ENCODE measurements around the gene KRT15.

KRT15 gene

DNA sequence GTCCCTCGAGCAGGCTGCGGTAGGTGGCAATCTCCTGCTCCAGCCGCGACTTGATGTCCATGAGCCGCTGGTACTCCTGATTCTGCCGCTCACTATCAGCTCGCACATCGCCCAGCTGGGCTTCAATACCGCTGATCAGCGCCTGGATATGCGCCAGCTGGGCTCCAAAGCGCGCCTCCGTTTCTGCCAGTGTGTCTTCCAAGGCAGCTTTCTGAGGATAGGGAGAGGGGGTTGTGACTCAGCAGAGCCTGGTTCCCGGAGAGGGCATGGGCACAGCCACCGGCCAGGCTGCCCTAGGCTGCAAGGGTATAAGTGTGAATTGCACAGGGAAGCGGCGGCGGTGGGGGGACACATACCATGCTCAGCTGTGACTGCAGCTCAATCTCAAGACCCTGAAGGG is 5.1 kb upstream of the KRT15 start:
- H3K36me3 ChIP-seq (ENCODE audit: control insufficient read depth, insufficient read depth, low read length) = peaks cover 33% of the 10 kb centered on the region
- H3K4me3 ChIP-seq (ENCODE audit: low read depth, low read length) = no peak overlapping the region
- no peak overlapping the region for H3K9ac ChIP-seq (ENCODE audit: low read depth, low read length)
- H3K9me3 ChIP-seq (ENCODE audit: control insufficient read depth, insufficient read depth, low read length) = no peaks in the 10 kb centered on the region
- H3K27me3 ChIP-seq (ENCODE audit: control insufficient read depth, insufficient read depth, low read length) = no peaks in the 10 kb centered on the region
- no peak overlapping the region for H3K27ac ChIP-seq (ENCODE audit: low read depth, low read length)
- peaks cover 22% of the 10 kb centered on the region for H3K4me1 ChIP-seq (ENCODE audit: control insufficient read depth, insufficient read depth, low read length)

DNA sequence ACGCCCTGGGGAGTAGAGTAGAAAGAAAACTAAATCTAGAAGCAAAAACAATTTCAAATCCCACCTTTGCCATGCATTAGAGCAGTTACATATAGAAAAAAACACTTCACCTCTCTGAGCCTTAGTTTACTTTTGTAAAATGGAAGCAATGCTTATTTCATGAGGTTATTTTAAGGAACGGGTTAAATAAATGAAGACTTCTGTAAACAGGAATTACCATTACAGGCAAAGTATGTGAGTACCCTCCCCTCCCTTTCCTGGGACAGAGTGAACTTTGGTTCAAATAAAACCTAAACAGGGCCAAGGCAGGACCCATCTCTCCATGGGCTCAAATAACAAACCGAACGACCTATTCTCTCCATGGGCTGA is 4.5 kb upstream of the KRT15 start:
- Histone ChIP-seq H3K9ac (ENCODE audit: low read depth, low read length) (no peak overlapping the region), H3K4me3 (ENCODE audit: low read depth, low read length) (no peak overlapping the region), H3K27ac (ENCODE audit: low read depth, low read length) (no peak overlapping the region), H3K36me3 (ENCODE audit: control insufficient read depth, insufficient read depth, low read length) (peaks cover 33% of the 10 kb centered on the region), H3K9me3 (ENCODE audit: control insufficient read depth, insufficient read depth, low read length) (no peaks in the 10 kb centered on the region), H3K27me3 (ENCODE audit: control insufficient read depth, insufficient read depth, low read length) (no peaks in the 10 kb centered on the region), H3K4me1 (ENCODE audit: control insufficient read depth, insufficient read depth, low read length) (peaks cover 19% of the 10 kb centered on the region)

DNA sequence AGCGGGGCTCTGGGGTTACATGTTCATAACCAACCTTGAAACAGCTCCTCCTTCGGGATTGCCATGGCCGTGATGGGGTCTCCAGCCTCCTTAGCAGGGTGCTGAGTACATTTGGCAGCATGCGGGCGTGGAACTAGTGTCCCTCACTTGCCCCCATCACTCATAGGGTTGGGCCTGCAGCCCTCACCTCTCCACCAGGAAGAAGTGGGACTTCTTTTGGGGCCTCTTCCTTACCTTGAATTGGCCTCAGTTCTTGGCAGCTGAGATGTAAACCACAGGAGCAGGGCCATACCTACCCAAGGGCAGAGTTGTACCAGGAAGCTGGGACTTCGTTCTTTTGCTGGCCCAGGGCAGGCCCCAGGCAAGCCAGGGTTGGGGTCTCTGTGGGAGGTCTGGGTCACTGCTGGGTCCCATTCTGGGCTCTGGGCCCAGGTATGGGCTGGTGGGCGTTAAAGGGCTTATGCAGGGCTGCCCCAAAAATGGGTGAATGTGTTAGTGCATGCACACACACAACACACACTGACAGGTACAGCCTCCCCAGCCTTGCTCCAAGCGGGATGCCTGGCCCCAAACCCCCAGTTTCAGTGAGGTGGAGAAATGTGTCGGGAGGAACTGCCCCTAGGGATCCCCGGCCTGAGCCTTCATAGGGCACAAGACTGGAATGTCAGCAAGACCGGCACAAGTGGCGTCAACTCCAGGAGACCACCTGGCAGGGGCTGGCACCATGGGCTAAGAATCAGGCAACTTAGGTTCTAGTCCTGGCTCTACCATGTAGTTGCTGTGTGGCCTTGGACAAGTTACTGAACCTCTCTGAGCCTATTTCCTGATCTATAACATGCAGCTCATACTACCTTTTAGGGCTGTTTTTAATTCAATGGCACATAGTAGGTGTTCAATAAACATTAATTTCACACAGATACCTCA is 3.9 kb upstream of the KRT15 start:
- Histone ChIP-seq H3K27ac (ENCODE audit: low read depth, low read length) (peak overlapping the region; percentile 68), H3K4me1 (ENCODE audit: control insufficient read depth, insufficient read depth, low read length) (peaks cover 19% of the 10 kb centered on the region), H3K9me3 (ENCODE audit: control insufficient read depth, insufficient read depth, low read length) (no peaks in the 10 kb centered on the region), H3K4me3 (ENCODE audit: low read depth, low read length) (no peak overlapping the region), H3K36me3 (ENCODE audit: control insufficient read depth, insufficient read depth, low read length) (peaks cover 33% of the 10 kb centered on the region), H3K27me3 (ENCODE audit: control insufficient read depth, insufficient read depth, low read length) (no peaks in the 10 kb centered on the region), H3K9ac (ENCODE audit: low read depth, low read length) (no peak overlapping the region)

DNA sequence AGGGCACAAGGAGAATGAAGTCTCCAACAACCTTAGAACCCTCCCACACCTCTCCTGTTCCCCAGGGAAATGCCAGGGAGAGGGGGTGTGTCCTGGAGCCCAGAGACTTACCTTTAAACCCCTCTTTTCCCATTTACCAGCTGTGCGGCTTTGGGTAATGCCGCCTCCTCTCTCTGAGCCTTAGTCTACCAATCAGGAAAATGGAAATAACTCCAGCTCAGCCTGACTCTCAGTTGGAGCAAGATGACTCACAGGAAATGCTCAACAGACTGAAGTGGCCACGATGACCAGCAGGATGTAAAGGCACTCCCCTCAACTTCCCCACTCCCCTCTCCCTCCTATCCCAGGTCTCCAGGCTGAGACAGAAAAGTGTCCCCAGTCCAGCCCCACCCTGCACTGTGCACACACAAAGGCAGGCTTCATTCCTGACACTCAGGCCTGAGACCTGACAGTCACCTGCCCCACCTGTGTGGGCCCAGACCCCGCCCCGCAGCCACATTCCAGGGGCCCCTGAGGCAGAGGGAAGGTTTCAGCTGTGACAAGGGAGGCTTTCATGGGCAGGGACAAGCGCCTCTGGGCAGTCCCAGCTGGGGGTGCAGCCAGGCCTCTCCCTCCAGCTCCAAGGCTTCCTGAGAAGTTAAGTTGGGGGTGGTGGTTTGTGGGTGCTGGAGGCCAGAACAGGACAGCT is 3.0 kb upstream of the KRT15 start:
- no peak overlapping the region for H3K9ac ChIP-seq (ENCODE audit: low read depth, low read length)
- H3K4me3 ChIP-seq (ENCODE audit: low read depth, low read length) = no peak overlapping the region
- H3K27me3 ChIP-seq (ENCODE audit: control insufficient read depth, insufficient read depth, low read length) = no peaks in the 10 kb centered on the region
- peaks cover 16% of the 10 kb centered on the region for H3K4me1 ChIP-seq (ENCODE audit: control insufficient read depth, insufficient read depth, low read length)
- peak overlapping the region; percentile 68 for H3K27ac ChIP-seq (ENCODE audit: low read depth, low read length)
- no peaks in the 10 kb centered on the region for H3K9me3 ChIP-seq (ENCODE audit: control insufficient read depth, insufficient read depth, low read length)
- H3K36me3 ChIP-seq (ENCODE audit: control insufficient read depth, insufficient read depth, low read length) = peaks cover 33% of the 10 kb centered on the region

DNA sequence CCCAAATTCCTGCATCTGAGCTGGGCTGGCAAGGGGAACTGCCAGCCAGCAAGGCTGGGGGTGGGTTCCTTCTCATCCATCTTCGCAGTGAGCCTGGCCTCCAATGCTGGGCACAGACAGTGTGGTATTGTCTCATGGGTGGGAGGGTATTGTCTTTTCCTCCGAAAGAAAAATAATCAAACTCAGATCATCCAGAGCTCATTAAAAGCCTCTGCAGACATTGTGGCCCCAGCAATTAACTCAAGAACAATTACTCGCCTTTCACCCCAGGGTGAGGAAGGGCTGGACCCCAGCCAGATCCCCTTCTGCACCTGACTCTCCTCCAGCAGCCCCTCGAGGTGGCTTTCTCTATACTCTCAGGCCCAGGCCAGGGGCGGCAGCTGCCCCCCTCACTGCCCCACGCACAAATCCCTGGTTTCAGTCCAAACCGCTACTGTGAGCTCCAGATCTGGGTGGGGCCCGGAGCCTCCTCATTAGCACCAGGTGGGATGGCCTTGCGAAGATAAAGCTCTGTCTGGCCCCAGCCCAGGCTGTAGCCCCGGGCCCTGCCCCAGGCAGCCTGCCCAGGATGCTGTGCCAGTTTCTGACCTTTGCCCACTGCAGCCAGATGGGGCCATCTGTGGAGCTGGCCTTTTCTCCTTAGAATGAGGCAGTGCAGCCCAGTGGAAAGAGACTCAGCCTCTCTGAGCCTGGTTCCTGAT is 2.3 kb upstream of the KRT15 start:
- H3K36me3 ChIP-seq (ENCODE audit: control insufficient read depth, insufficient read depth, low read length) = peaks cover 33% of the 10 kb centered on the region
- no peak overlapping the region for H3K27ac ChIP-seq (ENCODE audit: low read depth, low read length)
- H3K9ac ChIP-seq (ENCODE audit: low read depth, low read length) = no peak overlapping the region
- no peaks in the 10 kb centered on the region for H3K27me3 ChIP-seq (ENCODE audit: control insufficient read depth, insufficient read depth, low read length)
- no peak overlapping the region for H3K4me3 ChIP-seq (ENCODE audit: low read depth, low read length)
- no peaks in the 10 kb centered on the region for H3K9me3 ChIP-seq (ENCODE audit: control insufficient read depth, insufficient read depth, low read length)
- H3K4me1 ChIP-seq (ENCODE audit: control insufficient read depth, insufficient read depth, low read length) = peaks cover 15% of the 10 kb centered on the region

DNA sequence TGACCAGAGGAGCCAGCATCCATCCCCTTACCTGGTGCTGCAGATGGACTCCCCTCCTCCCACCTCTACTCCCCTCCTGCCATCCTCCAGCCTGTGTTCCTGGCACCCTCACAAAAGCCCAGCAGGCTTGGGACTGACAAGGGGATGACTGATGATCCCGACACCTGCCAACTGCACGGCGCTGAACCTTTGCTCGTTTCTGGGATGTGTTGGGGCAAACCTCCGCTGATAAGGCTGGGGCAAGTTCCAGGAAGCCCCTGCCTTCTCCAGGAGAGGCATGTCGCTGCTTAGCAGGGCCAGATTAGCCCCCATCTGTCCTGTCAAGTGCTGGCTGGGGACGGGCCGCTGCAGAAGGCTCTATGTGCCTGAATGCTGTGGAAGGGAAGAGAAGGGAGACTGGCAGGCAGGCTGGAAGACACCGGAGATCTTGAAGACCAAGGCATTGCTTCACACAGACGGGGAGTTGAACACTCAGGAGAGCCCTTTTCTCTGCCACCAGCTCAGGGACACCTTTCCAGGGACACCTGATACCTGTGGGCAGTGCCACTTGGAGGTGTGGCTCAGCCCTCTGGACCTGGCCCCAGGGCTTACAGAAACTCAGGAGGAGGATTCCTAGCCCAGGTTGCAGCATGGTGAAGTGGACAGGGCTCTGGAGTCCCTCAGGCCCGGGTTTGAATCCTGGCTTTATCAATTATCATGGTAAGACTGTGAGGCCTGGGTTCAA is 973 bp upstream of the KRT15 start:
- Histone ChIP-seq H3K4me3 (ENCODE audit: low read depth, low read length) (no peak overlapping the region), H3K9ac (ENCODE audit: low read depth, low read length) (no peak overlapping the region), H3K4me1 (ENCODE audit: control insufficient read depth, insufficient read depth, low read length) (peaks cover 15% of the 10 kb centered on the region), H3K27ac (ENCODE audit: low read depth, low read length) (no peak overlapping the region), H3K27me3 (ENCODE audit: control insufficient read depth, insufficient read depth, low read length) (no peaks in the 10 kb centered on the region), H3K9me3 (ENCODE audit: control insufficient read depth, insufficient read depth, low read length) (no peaks in the 10 kb centered on the region), H3K36me3 (ENCODE audit: control insufficient read depth, insufficient read depth, low read length) (peaks cover 23% of the 10 kb centered on the region)

DNA sequence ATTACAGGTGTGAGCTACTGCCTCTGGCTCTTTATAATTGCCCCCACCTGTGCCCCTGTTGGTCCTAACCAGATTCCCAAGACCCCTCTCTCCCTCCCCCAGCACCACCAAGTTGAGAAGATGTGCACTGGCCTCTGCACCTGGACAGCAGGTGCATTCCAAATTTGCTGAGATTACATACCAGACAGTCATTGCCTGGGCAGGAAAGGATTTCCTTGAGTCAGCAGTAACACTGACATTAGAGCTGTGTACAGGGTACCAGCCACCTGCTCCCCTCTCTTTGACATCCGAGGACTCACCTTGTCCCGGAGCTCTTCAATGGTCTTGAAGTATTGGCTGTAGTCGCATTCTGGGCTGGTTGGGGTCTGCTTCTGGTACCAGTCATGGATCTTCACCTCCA is 659 bp downstream of the KRT15 start:
- H3K4me1 ChIP-seq (ENCODE audit: control insufficient read depth, insufficient read depth, low read length) = peaks cover 15% of the 10 kb centered on the region
- no peaks in the 10 kb centered on the region for H3K9me3 ChIP-seq (ENCODE audit: control insufficient read depth, insufficient read depth, low read length)
- H3K27ac ChIP-seq (ENCODE audit: low read depth, low read length) = no peak overlapping the region
- no peak overlapping the region for H3K4me3 ChIP-seq (ENCODE audit: low read depth, low read length)
- no peak overlapping the region for H3K9ac ChIP-seq (ENCODE audit: low read depth, low read length)
- H3K36me3 ChIP-seq (ENCODE audit: control insufficient read depth, insufficient read depth, low read length) = peaks cover 7% of the 10 kb centered on the region
- no peaks in the 10 kb centered on the region for H3K27me3 ChIP-seq (ENCODE audit: control insufficient read depth, insufficient read depth, low read length)

DNA sequence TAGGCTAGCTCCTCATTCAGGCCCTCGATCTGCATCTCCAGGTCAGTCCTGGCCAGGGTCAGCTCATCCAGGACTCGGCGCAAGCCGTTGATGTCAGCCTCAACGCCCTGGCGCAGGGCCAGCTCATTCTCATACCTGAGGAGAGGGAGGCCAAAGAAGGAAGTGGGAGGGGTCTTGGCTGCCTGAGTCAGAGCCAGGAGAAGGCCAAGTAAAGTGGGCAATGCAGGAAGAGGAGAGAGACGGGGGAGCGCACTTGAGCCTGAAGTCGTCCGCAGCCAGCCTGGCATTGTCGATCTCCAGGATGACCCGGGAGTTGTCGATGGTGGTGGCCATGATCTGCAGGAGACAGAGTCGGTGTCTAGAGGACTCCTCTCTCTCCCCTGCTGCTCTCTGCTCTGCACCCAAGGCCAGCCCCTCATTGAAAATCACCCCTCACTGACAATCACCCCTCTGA is 1.8 kb downstream of the KRT15 start:
- H3K4me1 ChIP-seq (ENCODE audit: control insufficient read depth, insufficient read depth, low read length) = peaks cover 6% of the 10 kb centered on the region
- H3K9ac ChIP-seq (ENCODE audit: low read depth, low read length) = no peak overlapping the region; the same call in 1 of the 2 replicates
- no peaks in the 10 kb centered on the region for H3K36me3 ChIP-seq (ENCODE audit: control insufficient read depth, insufficient read depth, low read length)
- no peaks in the 10 kb centered on the region for H3K9me3 ChIP-seq (ENCODE audit: control insufficient read depth, insufficient read depth, low read length)
- no peak overlapping the region for H3K27ac ChIP-seq (ENCODE audit: low read depth, low read length)
- no peak overlapping the region for H3K4me3 ChIP-seq (ENCODE audit: low read depth, low read length)
- no peaks in the 10 kb centered on the region for H3K27me3 ChIP-seq (ENCODE audit: control insufficient read depth, insufficient read depth, low read length)

DNA sequence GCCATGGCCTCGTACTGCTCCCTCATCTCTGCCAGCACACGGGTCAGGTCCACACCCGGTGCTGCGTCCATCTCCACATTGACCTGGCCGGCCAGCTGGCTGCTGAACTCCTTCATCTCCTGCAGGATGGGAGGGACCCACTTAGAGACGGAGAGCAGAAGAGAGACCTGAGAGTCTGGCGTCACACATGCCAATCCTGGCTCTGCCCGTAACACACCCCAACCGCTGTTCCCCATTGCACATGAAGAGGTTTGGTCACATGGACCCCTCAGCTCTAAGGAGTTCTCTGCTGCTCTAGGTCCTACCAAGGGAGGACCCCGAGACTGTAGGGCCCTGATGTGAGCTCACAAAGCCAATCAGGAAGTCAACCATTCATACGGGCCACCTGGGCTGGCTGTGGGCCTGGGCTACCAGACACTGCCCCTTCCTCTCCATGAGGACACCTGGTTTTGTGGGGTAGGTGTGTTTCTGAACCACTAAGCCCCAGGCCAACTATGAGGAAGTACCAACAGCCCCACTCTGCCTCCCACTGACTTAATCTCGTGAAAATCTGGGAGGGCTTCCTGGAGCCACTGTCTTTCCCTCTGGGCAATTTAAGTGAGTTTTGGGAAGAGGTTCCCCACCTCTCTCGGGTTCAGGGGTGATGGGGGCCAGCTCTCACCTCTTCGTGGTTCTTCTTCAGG is 2.4 kb downstream of the KRT15 start:
- Histone ChIP-seq H3K4me3 (ENCODE audit: low read depth, low read length) (no peak overlapping the region), H3K9me3 (ENCODE audit: control insufficient read depth, insufficient read depth, low read length) (no peaks in the 10 kb centered on the region), H3K27me3 (ENCODE audit: control insufficient read depth, insufficient read depth, low read length) (no peaks in the 10 kb centered on the region), H3K9ac (ENCODE audit: low read depth, low read length) (no peak overlapping the region), H3K4me1 (ENCODE audit: control insufficient read depth, insufficient read depth, low read length) (no peaks in the 10 kb centered on the region), H3K27ac (ENCODE audit: low read depth, low read length) (no peak overlapping the region), H3K36me3 (ENCODE audit: control insufficient read depth, insufficient read depth, low read length) (no peaks in the 10 kb centered on the region)

DNA sequence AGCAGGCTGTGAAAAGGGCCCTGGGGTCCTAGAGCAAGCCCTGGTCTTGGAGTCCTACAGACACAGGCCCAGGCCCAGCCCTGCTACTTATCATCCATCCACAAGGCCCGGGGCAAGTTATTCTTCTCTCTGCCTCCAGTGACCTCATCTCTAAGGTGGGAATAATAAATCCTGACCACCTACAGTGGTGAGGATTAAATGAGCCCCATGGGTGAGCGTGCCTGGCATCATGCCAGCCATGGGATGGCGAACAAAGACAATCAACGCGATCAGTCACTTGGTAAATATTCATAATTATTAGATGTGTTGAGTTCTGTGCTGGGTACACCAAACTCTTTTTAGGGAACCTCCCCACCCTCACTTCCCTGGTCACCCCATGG is 5.5 kb downstream of the KRT15 start:
- no peaks in the 10 kb centered on the region for H3K9me3 ChIP-seq (ENCODE audit: control insufficient read depth, insufficient read depth, low read length)
- H3K9ac ChIP-seq (ENCODE audit: low read depth, low read length) = no peak overlapping the region
- no peaks in the 10 kb centered on the region for H3K36me3 ChIP-seq (ENCODE audit: control insufficient read depth, insufficient read depth, low read length)
- H3K4me1 ChIP-seq (ENCODE audit: control insufficient read depth, insufficient read depth, low read length) = 0 out of 2 replicates have a peak, but pooled peaks cover 2% of the 10 kb centered on the region
- no peak overlapping the region for H3K27ac ChIP-seq (ENCODE audit: low read depth, low read length)
- H3K4me3 ChIP-seq (ENCODE audit: low read depth, low read length) = no peak overlapping the region
- H3K27me3 ChIP-seq (ENCODE audit: control insufficient read depth, insufficient read depth, low read length) = no peaks in the 10 kb centered on the region

Measured in HUES48 (cell line).